H1 (cell line): ENCODE results near the gene TNFRSF8. TPM values are rescaled to one million over a fixed set of nuclear protein-coding genes. Genes with fewer than 3 reads are reported as not detected.

Source experiments
- CTCF ChIA-PET: fragments of 300-600 bp; sonication (Branson Sonifier 250); formaldehyde crosslinking; loops from one replicate; lab custom pipeline; 2021; ENCODE audit not compliant: partially characterized antibody; lab: Charles Lee
- POLR2A ChIA-PET: fragments of 300-600 bp; sonication (Branson Sonifier 250); formaldehyde crosslinking; loops from one replicate; lab custom pipeline; 2021; ENCODE audit warnings: inconsistent platforms; ENCODE audit not compliant: partially characterized antibody; lab: Charles Lee
- DNase-seq, 2 experiments: peaks; one replicate each; pipeline versions ENCODE4 v3.0.0 to v3.0.0-alpha.2; 2010 to 2022; ENCODE audit warnings: low spot score in 2 of 2, low read depth in 1 of 2, mixed read lengths in 1 of 2
- FAIRE-seq: peaks from 2 replicates; lab custom pipeline; 2011; peaks lifted over from hg19 to GRCh38; lab: Jason Lieb, UNC
- H2AFZ ChIP-seq: 2 replicates; pipeline ENCODE4 v1.8.1; 2012; ENCODE audit warnings: low read length, inconsistent platforms
- H2AK5ac ChIP-seq: 2 replicates; pipeline ENCODE4 v1.6.1; 2013; ENCODE audit warnings: low read depth, low read length
- H2BK120ac ChIP-seq: replicated peaks from 2 replicates; pipeline ENCODE3; 2013; ENCODE audit warnings: low read depth, low read length, inconsistent platforms
- H2BK12ac ChIP-seq: 2 replicates; pipeline ENCODE4 v1.6.1; 2013; ENCODE audit warnings: low read depth, low read length
- H2BK15ac ChIP-seq: 2 replicates; pipeline ENCODE4 v1.6.1; 2013; ENCODE audit warnings: low read length
- H2BK20ac ChIP-seq: 2 replicates; pipeline ENCODE4 v1.6.1; 2013; ENCODE audit warnings: low read length
- H2BK5ac ChIP-seq: 2 replicates; pipeline ENCODE4 v1.6.1; 2013; ENCODE audit warnings: low read depth, low read length
- H3K14ac ChIP-seq: 2 replicates; pipeline ENCODE4 v1.6.1; 2013; ENCODE audit warnings: inconsistent platforms; ENCODE audit not compliant: insufficient read length
- H3K18ac ChIP-seq: 2 replicates; pipeline ENCODE4 v1.6.1; 2013; ENCODE audit warnings: low read length; ENCODE audit errors: extremely low read depth
- H3K23ac ChIP-seq: 2 replicates; pipeline ENCODE4 v1.6.1; 2013; ENCODE audit warnings: inconsistent platforms; ENCODE audit not compliant: insufficient read length
- H3K23me2 ChIP-seq: 2 replicates; pipeline ENCODE4 v1.6.1; 2013; ENCODE audit warnings: low read depth, low read length
- H3K27ac ChIP-seq: 2 replicates; pipeline ENCODE4 v1.6.1; 2011; ENCODE audit warnings: low read depth, low read length, inconsistent platforms
- H3K27me3 ChIP-seq, 4 experiments: replicated peaks in 1 of 4; 1 replicate in 1 of 4; 2 replicates in 3 of 4; pipeline versions ENCODE4 v1.6.1 to v1.8.1; 2011 to 2013; ENCODE audit warnings: low read length in 3 of 4, mild to moderate bottlenecking in 3 of 4, inconsistent platforms in 2 of 4, mixed read lengths in 2 of 4, moderate library complexity in 1 of 4; ENCODE audit not compliant: control insufficient read depth in 3 of 4, insufficient read depth in 3 of 4; ENCODE audit errors: extremely low read depth in 1 of 4
- H3K36me3 ChIP-seq, 4 experiments: 2 replicates each; pipeline versions ENCODE4 v1.6.1 to v1.8.1; 2011 to 2013; ENCODE audit warnings: mild to moderate bottlenecking in 4 of 4, low read length in 3 of 4, moderate library complexity in 2 of 4, control low read depth in 1 of 4, inconsistent platforms in 1 of 4; ENCODE audit not compliant: insufficient read depth in 4 of 4, control insufficient read depth in 2 of 4
- H3K4ac ChIP-seq: replicated peaks from 2 replicates; pipeline ENCODE3; 2013; ENCODE audit warnings: low read length, low read depth, mixed read lengths, inconsistent platforms; ENCODE audit not compliant: insufficient read length
- H3K4me1 ChIP-seq, 4 experiments: replicated peaks in 1 of 4; 1 replicate in 1 of 4; 2 replicates in 3 of 4; pipeline versions ENCODE4 v1.6.1 to v1.8.1; 2011 to 2013; ENCODE audit warnings: low read length in 3 of 4, inconsistent platforms in 2 of 4, mixed read lengths in 1 of 4; ENCODE audit not compliant: insufficient read depth in 4 of 4, control insufficient read depth in 3 of 4
- H3K4me2 ChIP-seq, 2 experiments: 2 replicates each; pipeline versions ENCODE4 v1.6.1 to v1.8.1; 2011 to 2013; ENCODE audit warnings: low read depth in 2 of 2, low read length in 2 of 2, control low read depth in 1 of 2, inconsistent platforms in 1 of 2, mild to moderate bottlenecking in 1 of 2; ENCODE audit not compliant: insufficient read depth in 1 of 2
- H3K4me3 ChIP-seq, 4 experiments: fragments of 200-600, 300-600 bp in 1 of 4; sonication (generic), shearing (Covaris generic), sonication (Bioruptor Twin) in 1 of 4; 2 replicates each; pipeline versions ENCODE4 v1.5.1 to v1.8.1; 2011 to 2016; ENCODE audit warnings: low read length in 4 of 4, low read depth in 3 of 4, control low read depth in 2 of 4, inconsistent platforms in 2 of 4, mild to moderate bottlenecking in 2 of 4, mixed read lengths in 1 of 4, moderate library complexity in 1 of 4; ENCODE audit not compliant: insufficient read depth in 2 of 4; ENCODE audit errors: extremely low read depth in 1 of 4
- H3K56ac ChIP-seq: replicated peaks from 2 replicates; pipeline ENCODE3; 2013; ENCODE audit warnings: low read depth, mild to moderate bottlenecking, mixed read lengths, low read length, inconsistent platforms; ENCODE audit not compliant: insufficient read length
- H3K79me1 ChIP-seq: 2 replicates; pipeline ENCODE4 v1.6.1; 2013; ENCODE audit warnings: low read depth, low read length, control low read depth
- H3K79me2 ChIP-seq, 2 experiments: 2 replicates each; pipeline versions ENCODE4 v1.6.1 to v1.8.1; 2012 to 2013; ENCODE audit warnings: low read length in 2 of 2, mild to moderate bottlenecking in 2 of 2, inconsistent platforms in 1 of 2; ENCODE audit not compliant: insufficient read depth in 2 of 2, control insufficient read depth in 1 of 2
- H3K9ac ChIP-seq, 4 experiments: replicated peaks in 1 of 4; 1 replicate in 1 of 4; 2 replicates in 3 of 4; pipeline versions ENCODE4 v1.6.1 to v1.8.1; 2011 to 2013; ENCODE audit warnings: low read depth in 3 of 4, low read length in 3 of 4, control low read depth in 2 of 4, mild to moderate bottlenecking in 2 of 4, moderate library complexity in 2 of 4, inconsistent platforms in 1 of 4; ENCODE audit errors: extremely low read depth in 1 of 4
- H3K9me3 ChIP-seq, 2 experiments: 2 replicates each; pipeline versions ENCODE4 v1.6.1 to v1.8.1; 2012 to 2013; ENCODE audit warnings: mild to moderate bottlenecking in 2 of 2, moderate library complexity in 2 of 2, control low read depth in 1 of 2, inconsistent platforms in 1 of 2, low read depth in 1 of 2, low read length in 1 of 2, mixed read lengths in 1 of 2; ENCODE audit not compliant: insufficient read depth in 2 of 2
- H4K20me1 ChIP-seq, 2 experiments: replicated peaks in 1 of 2; 2 replicates each; pipeline versions ENCODE3 to v1.8.1; 2011 to 2013; ENCODE audit warnings: inconsistent platforms in 2 of 2, low read length in 2 of 2, mild to moderate bottlenecking in 1 of 2; ENCODE audit not compliant: insufficient read depth in 2 of 2, control insufficient read depth in 1 of 2
- H4K5ac ChIP-seq: 2 replicates; pipeline ENCODE4 v1.6.1; 2013; ENCODE audit warnings: low read length, low read depth, mixed read lengths, inconsistent platforms; ENCODE audit not compliant: insufficient read length
- H4K8ac ChIP-seq: 2 replicates; pipeline ENCODE4 v1.8.0; 2013; ENCODE audit warnings: mild to moderate bottlenecking, moderate library complexity, low read length, inconsistent platforms; ENCODE audit not compliant: insufficient read depth; ENCODE audit errors: extremely low read depth
- H4K91ac ChIP-seq: replicated peaks from 2 replicates; pipeline ENCODE3; 2013; ENCODE audit warnings: low read length, mixed read lengths, inconsistent platforms; ENCODE audit not compliant: insufficient read length
- BRCA1 ChIP-seq: IDR thresholded peaks from 2 replicates; pipeline ENCODE4 v1.6.1; 2012; ENCODE audit warnings: low read depth, low read length, improper control_type of control experiment
- E2F6 ChIP-seq: IDR thresholded peaks from 2 replicates; pipeline ENCODE4 v1.6.1; 2012; ENCODE audit warnings: inconsistent platforms
- MAFK ChIP-seq: IDR thresholded peaks from 2 replicates; pipeline ENCODE4 v1.6.1; 2012; ENCODE audit warnings: low read depth, mild to moderate bottlenecking, improper control_type of control experiment, low read length
- NRF1 ChIP-seq: IDR thresholded peaks from 2 replicates; pipeline ENCODE4 v1.6.1; 2011; ENCODE audit warnings: mild to moderate bottlenecking, low read depth, low read length, improper control_type of control experiment
- POU5F1 ChIP-seq: IDR thresholded peaks from 2 replicates; pipeline ENCODE4 v1.6.1; 2011; ENCODE audit warnings: low read depth, mild to moderate bottlenecking, low read length, moderate library complexity
- SAP30 ChIP-seq: fragments of 300-600 bp; sonication (generic); IDR thresholded peaks from 2 replicates; pipeline ENCODE4 v1.7.1; 2012; ENCODE audit warnings: low read length, moderate library complexity, mild to moderate bottlenecking, inconsistent platforms; ENCODE audit not compliant: insufficient read depth, insufficient replicate concordance
- SP2 ChIP-seq: IDR thresholded peaks from 2 replicates; pipeline ENCODE4 v1.6.1; 2012; ENCODE audit warnings: mild to moderate bottlenecking, low read length, inconsistent platforms
- SP4 ChIP-seq: IDR thresholded peaks from 2 replicates; pipeline ENCODE4 v1.6.1; 2012; ENCODE audit warnings: low read length, inconsistent platforms
- SRF ChIP-seq: IDR thresholded peaks from 2 replicates; pipeline ENCODE4 v1.6.1; 2011; ENCODE audit warnings: mild to moderate bottlenecking, low read depth, low read length, moderate library complexity
- ZNF274 ChIP-seq: IDR thresholded peaks from 2 replicates; pipeline ENCODE4 v1.7.0; 2012; ENCODE audit warnings: low read length, borderline replicate concordance; ENCODE audit errors: extremely low read depth
- WGBS, 2 experiments: shearing (Covaris generic) in 1 of 2; methylation state at CpG; one replicate each; pipeline versions ENCODE4 v1.1.6 to v1.1.7; 2013 to 2015; ENCODE audit warnings: low lambda C conversion rate in 2 of 2, mixed read lengths in 2 of 2, inconsistent platforms in 1 of 2, low coverage in 1 of 2, missing lambda C conversion rate in 1 of 2; ENCODE audit not compliant: insufficient replicate concordance in 2 of 2, insufficient coverage in 1 of 2, insufficient read length in 1 of 2; ENCODE audit errors: extremely low coverage in 1 of 2, missing lambda C conversion rate in 1 of 2; 5-methylcytosine and 5-hydroxymethylcytosine counted together
- polyA plus RNA-seq, 7 experiments: library from polyadenylated mRNA; depleted of rRNA in 3 of 7; stranded (reverse) in 5 of 7; unstranded in 2 of 7; fragments of >200 nt in 5 of 7; fragments of 200-250 nt in 2 of 7; gene quantifications; 1 replicate in 5 of 7; 2 replicates in 1 of 7; 4 replicates in 1 of 7; pipeline versions ENCODE4 v1.2.1 to v1.2.3, GENCODE V29; 2011 to 2013; ENCODE audit warnings: missing spikeins in 2 of 7, mixed read lengths in 2 of 7
- total RNA-seq: library from RNA; stranded (reverse); fragmentation: NEBNext Ultra II Directional; extraction: Animal tissue kit (Norgen Biotek cat#: 25700); gene quantifications from 2 replicates; pipeline ENCODE4 v1.2.1, GENCODE V29; 2021

The TNFRSF8 gene
- total and polyA plus RNA-seq, 2 of the 8 experiments (the other 6 are each of a cell fraction or from before 2014, with no cell fraction given), result 23.2 to 32.7 TPM

- no peak for TF ChIP-seq SP4
- no peak for TF ChIP-seq ZNF274
- no peak for TF ChIP-seq NRF1
- TF ChIP-seq SRF, result no peak
- no peak for TF ChIP-seq SP2
- TF ChIP-seq E2F6, result no peak
- no peak for TF ChIP-seq POU5F1
- TF ChIP-seq SAP30, result no peak
- no peak for TF ChIP-seq MAFK
- TF ChIP-seq BRCA1, result no peak
- Histone ChIP-seq H3K4me1 (peaks cover 0 to 15% (median 5%) of the 10 kb centered on the region in 4 experiments; a peak in 5 of 7 replicates), H3K36me3 (no peaks in the 10 kb centered on the region), H2BK20ac (no peak overlapping the region), H4K8ac (no peak overlapping the region), H2AK5ac (no peak overlapping the region), H3K14ac (no peak overlapping the region), H3K9me3 (no peaks in the 10 kb centered on the region), H3K4me3 (no peak overlapping the region), H2BK15ac (no peak overlapping the region), H3K27ac (no peak overlapping the region), H2BK5ac (no peak overlapping the region), H3K27me3 (peaks cover 3 to 38% (median 28%) of the 10 kb centered on the region in 4 experiments), H2BK12ac (peak overlapping the region; percentile 35; the same call in 1 of the 2 replicates), H4K91ac (no peak overlapping the region), H4K20me1 (peaks cover 0 to 2% of the 10 kb centered on the region in 2 experiments), H3K9ac (no peak overlapping the region), H3K23me2 (no peaks in the 10 kb centered on the region; the same call in 1 of the 2 replicates), H3K4ac (no peak overlapping the region), H3K79me2 (no peaks in the 10 kb centered on the region), H3K56ac (no peak overlapping the region), H2BK120ac (no peak overlapping the region), H3K18ac (no peak overlapping the region), H2AFZ (no peak overlapping the region), H3K4me2 (no peak overlapping the region), H4K5ac (no peak overlapping the region), H3K23ac (no peak overlapping the region), H3K79me1 (no peaks in the 10 kb centered on the region)
- 90% methylated on average over 9 of the region's 9 CpGs; no CpG with 5 or more reads in 1 of the 2 experiments for WGBS, 2 experiments
- FAIRE-seq, result no peak
- ChIA-PET POLR2A (interaction anchor here (2.3 kb wide), 1 partner anchor 10 kb away, joined by 8 read pairs; no protein-coding TSS in a partner anchor), CTCF (interaction anchor here (0.6 to 2.0 kb wide), 6 partner anchors 17 to 106 kb away, joined by 3 to 10 read pairs (median 4); no protein-coding TSS in a partner anchor)
- no peak for DNase-seq
Observed at GRCh38 chr1:12170263-12170671, 107.2 kb downstream of the TNFRSF8 start.
